Esophagus muscularis mucosa (tissue), 4 donors: ENCODE data around the gene ST7. TPM values are rescaled to one million over a fixed set of nuclear protein-coding genes. Genes with fewer than 3 reads are reported as not detected.
A peak's percentile ranks its signal among the peaks of the same experiment; 100 is the strongest.

ENCODE experiments used
- DNase-seq: peaks from one replicate; pipeline ENCODE4 v3.0.0-alpha.2; 2017; ENCODE audit errors: extremely low spot score
- H3K27ac ChIP-seq, 4 donors: fragments of 200-600 bp; sonication (generic); replicated peaks in 1 of 4; 1 replicate in 3 of 4; 2 replicates in 1 of 4; pipeline ENCODE4 v1.5.1; 2016 to 2019; ENCODE audit warnings: mild to moderate bottlenecking in 1 of 4
- H3K27me3 ChIP-seq, 4 donors: fragments of 200-600 bp; sonication (generic); one replicate each; pipeline versions ENCODE4 v1.5.1 to v1.6.0; 2016 to 2019
- H3K36me3 ChIP-seq, 4 donors: fragments of 200-600 bp; sonication (generic); one replicate each; pipeline ENCODE4 v1.5.1; 2016 to 2019
- H3K4me1 ChIP-seq, 4 donors: fragments of 200-600 bp; sonication (generic); one replicate each; pipeline ENCODE4 v1.5.1; 2016 to 2019
- H3K4me3 ChIP-seq, 4 donors: fragments of 200-600 bp; sonication (generic); 1 replicate in 2 of 4; 2 replicates in 2 of 4; pipeline ENCODE4 v1.5.1; 2016 to 2019; ENCODE audit warnings: mild to moderate bottlenecking in 4 of 4, moderate library complexity in 1 of 4
- H3K9me3 ChIP-seq, 4 donors: fragments of 200-600 bp; sonication (generic); 1 replicate in 3 of 4; 2 replicates in 1 of 4; pipeline ENCODE4 v1.5.1; 2016 to 2019
- EP300 ChIP-seq: sonication (generic); formaldehyde crosslinking; IDR thresholded peaks from one replicate; pipeline ENCODE4 v1.6.1; 2017; ENCODE audit warnings: antibody characterized with exemption
- POLR2A ChIP-seq: fragments of 450-650 bp; IDR thresholded peaks from one replicate; pipeline ENCODE4 v1.6.1; 2017; ENCODE audit warnings: antibody characterized with exemption, moderate library complexity, mild to moderate bottlenecking, low read depth
- POLR2AphosphoS5 ChIP-seq, 2 donors: sonication (generic); formaldehyde crosslinking; IDR thresholded peaks; one replicate each; pipeline ENCODE4 v1.6.1; 2017; ENCODE audit warnings: antibody characterized with exemption in 2 of 2
- WGBS: methylation state at CpG from one replicate; pipeline ENCODE4 v1.1.5; 2018; 5-methylcytosine and 5-hydroxymethylcytosine counted together
- intact Hi-C: fragments of 100-400 bp; cut with DNase I; formaldehyde crosslinking; loops from one replicate; pipeline ENCODE4 v1.15.1; 2023
- total RNA-seq, 4 donors: library from RNA; depleted of rRNA; stranded (reverse); fragments of >200 nt; gene quantifications; one replicate each; pipeline versions ENCODE4 v1.1.0 to v1.2.1, GENCODE V29; 2016
- TF ChIP-seq, protein P1 (sequence below), 3 experiments: fragments of 200-600 bp in 2 of 3; fragments of 450-650 bp in 1 of 3; sonication (generic) in 2 of 3; IDR thresholded peaks; one replicate each; pipeline ENCODE4 v1.5.1; 2017 to 2019; ENCODE audit warnings: antibody characterized with exemption in 3 of 3, mild to moderate bottlenecking in 2 of 3, moderate library complexity in 1 of 3

ST7 gene
- total RNA-seq, 4 donors from 2014 or later, result 16.9 to 22.0 (median 18.2) TPM

DNA sequence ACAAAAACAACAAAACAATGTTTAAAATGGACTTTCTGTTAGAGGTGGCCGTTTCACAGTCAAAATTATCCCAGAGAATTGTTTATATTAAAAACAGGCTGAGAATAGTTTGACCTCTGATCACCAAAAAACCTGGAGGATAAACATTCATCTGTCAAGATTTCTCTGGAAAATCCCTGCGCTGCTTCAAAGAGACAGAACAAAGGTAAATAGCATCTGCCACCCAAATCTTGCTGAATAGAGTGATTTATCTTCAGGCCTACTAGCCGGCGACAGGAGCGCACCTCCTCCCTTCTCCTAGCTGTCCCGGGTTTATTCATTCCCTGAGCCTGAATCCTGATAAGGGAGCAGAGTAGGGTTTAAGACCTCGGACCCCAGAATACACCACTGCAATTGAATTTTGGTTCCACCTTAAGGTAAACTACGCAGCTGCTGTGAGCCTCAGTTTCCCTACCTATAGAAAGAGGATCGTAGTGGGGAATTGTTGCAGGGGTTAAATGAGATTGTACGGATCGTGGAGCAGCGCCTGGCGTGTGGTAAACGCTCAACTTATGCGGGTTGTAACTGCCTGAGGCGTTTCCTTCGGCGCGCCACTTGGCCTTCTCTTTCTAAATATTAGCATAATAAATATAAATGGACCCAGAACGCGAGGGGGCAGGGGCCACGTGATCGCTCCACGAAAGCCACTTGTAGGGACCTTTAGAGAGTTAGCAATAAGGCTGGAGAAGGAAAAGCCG is 498 bp upstream of the ST7 start:
- no peak for DNase-seq
- intact Hi-C loops, result no loop called here
- peak overlapping the region; percentile 84 to 97 (median 93) for H3K4me3 ChIP-seq
- H3K9me3 ChIP-seq, result no peaks in the 10 kb centered on the region
- H3K27ac ChIP-seq, result peak overlapping the region; percentile 99 to 100 (median 99)
- no peaks in the 10 kb centered on the region for H3K36me3 ChIP-seq
- 5% methylated on average over 25 of the region's 25 CpGs for WGBS
- no peak for TF ChIP-seq POLR2A
- TF ChIP-seq EP300, result no peak
- no peak for TF ChIP-seq POLR2AphosphoS5 (IDR thresholded peaks at IDR 0.05)
- TF ChIP-seq, protein P1, sequence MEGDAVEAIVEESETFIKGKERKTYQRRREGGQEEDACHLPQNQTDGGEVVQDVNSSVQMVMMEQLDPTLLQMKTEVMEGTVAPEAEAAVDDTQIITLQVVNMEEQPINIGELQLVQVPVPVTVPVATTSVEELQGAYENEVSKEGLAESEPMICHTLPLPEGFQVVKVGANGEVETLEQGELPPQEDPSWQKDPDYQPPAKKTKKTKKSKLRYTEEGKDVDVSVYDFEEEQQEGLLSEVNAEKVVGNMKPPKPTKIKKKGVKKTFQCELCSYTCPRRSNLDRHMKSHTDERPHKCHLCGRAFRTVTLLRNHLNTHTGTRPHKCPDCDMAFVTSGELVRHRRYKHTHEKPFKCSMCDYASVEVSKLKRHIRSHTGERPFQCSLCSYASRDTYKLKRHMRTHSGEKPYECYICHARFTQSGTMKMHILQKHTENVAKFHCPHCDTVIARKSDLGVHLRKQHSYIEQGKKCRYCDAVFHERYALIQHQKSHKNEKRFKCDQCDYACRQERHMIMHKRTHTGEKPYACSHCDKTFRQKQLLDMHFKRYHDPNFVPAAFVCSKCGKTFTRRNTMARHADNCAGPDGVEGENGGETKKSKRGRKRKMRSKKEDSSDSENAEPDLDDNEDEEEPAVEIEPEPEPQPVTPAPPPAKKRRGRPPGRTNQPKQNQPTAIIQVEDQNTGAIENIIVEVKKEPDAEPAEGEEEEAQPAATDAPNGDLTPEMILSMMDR (IDR thresholded peaks at IDR 0.05), result no peak
- H3K27me3 ChIP-seq, result no peaks in the 10 kb centered on the region
- peaks cover 31 to 37% (median 34%) of the 10 kb centered on the region in 4 donors for H3K4me1 ChIP-seq

- Histone ChIP-seq H3K4me3 (peak overlapping the region; percentile 84 to 97 (median 93)), H3K27me3 (no peaks in the 10 kb centered on the region), H3K36me3 (no peaks in the 10 kb centered on the region), H3K27ac (peak overlapping the region; percentile 99 to 100 (median 99)), H3K9me3 (no peaks in the 10 kb centered on the region), H3K4me1 (peaks cover 33 to 44% (median 35%) of the 10 kb centered on the region in 4 donors)
- intact Hi-C loops, result no loop called here
- WGBS, result 0% methylated on average over 41 of the region's 63 CpGs
- TF ChIP-seq POLR2AphosphoS5 (IDR thresholded peaks at IDR 0.05) (peak; percentile 29 to 65), EP300 (no peak), POLR2A (no peak)
- TF ChIP-seq, protein P1 (IDR thresholded peaks at IDR 0.05), result no peak
- peak; percentile 92 for DNase-seq
Measured at GRCh38 chr7:116953906-116954838, 871 bp downstream of the ST7 start.

- no peak for DNase-seq
- peaks cover 33 to 44% (median 35%) of the 10 kb centered on the region in 4 donors for H3K4me1 ChIP-seq
- H3K27me3 ChIP-seq, result no peaks in the 10 kb centered on the region
- H3K36me3 ChIP-seq, result no peaks in the 10 kb centered on the region
- peak overlapping the region; percentile 99 to 100 (median 99) for H3K27ac ChIP-seq
- peak overlapping the region; percentile 84 to 97 (median 93) for H3K4me3 ChIP-seq
- H3K9me3 ChIP-seq, result no peaks in the 10 kb centered on the region
- intact Hi-C loops, result no loop called here
- TF ChIP-seq, protein P1 (IDR thresholded peaks at IDR 0.05), result no peak
- TF ChIP-seq POLR2A, result no peak
- no peak for TF ChIP-seq POLR2AphosphoS5 (IDR thresholded peaks at IDR 0.05)
- no peak for TF ChIP-seq EP300
Measured at GRCh38 chr7:116955340-116955739, 2.0 kb downstream of the ST7 start.

DNA sequence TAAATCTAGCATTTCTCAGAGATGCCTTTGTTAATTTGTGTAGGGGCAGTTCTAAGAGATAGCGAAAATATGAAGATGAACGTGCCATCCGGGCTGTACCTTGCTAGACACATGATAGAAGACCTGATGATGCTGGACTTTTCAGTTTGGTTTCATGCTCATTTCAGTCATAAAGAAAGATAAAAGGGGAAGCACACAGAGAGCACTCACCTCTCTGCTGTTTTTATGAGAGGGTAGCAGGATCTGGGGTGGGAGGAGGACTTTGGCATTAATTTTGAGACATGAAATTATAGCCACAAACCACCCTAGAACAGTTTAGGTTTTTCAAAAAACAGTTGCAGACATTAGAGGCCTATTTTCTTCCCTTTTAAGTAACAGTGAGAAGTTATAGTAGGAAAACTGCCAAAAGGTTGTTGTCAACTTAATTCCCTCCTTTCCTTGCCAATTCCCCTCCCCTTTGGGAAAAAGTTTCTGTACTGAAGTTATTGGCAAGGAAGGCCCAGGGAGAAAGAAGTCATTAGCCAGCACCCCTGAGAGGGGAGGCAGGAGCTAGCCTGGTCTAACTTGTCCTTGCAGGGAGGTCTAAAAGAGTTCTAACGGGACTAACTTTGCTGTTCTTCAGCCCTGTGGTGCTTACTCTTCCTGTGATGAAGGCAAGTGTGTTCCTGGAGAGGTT is 2.6 kb downstream of the ST7 start:
- H3K27me3 ChIP-seq, result no peaks in the 10 kb centered on the region
- no peaks in the 10 kb centered on the region for H3K36me3 ChIP-seq
- intact Hi-C loops, result no loop called here
- peaks cover 33 to 44% (median 35%) of the 10 kb centered on the region in 4 donors for H3K4me1 ChIP-seq
- 54% methylated on average over 4 of the region's 4 CpGs for WGBS
- H3K27ac ChIP-seq, result peak overlapping the region; percentile 99 to 100 (median 99)
- H3K4me3 ChIP-seq, result peak overlapping the region in 3 of 4 donors; percentile 2 to 84 (median 20)
- H3K9me3 ChIP-seq, result no peaks in the 10 kb centered on the region
- TF ChIP-seq, protein P1 (IDR thresholded peaks at IDR 0.05), result no peak
- peak in 1 of 2 donors; percentile 7 for TF ChIP-seq POLR2AphosphoS5 (IDR thresholded peaks at IDR 0.05)
- TF ChIP-seq POLR2A, result no peak
- no peak for TF ChIP-seq EP300
- no peak for DNase-seq
